Activated naive CD8-positive, alpha-beta T cell treated with anti-CD3 and anti-CD28 coated beads, Interleukin-2, amount 50 U/mL, for 16 hours (primary cell): Measurements from ENCODE around the gene EGFLAM.
A peak's percentile ranks its signal among the peaks of the same experiment; 100 is the strongest.
"Not testable (repeated sequence)": the region's sequence is repeated elsewhere in the genome, so short reads cannot be mapped to it uniquely, and the experiment has no call there.

Experiments used
- DNase-seq: peaks from one replicate; pipeline ENCODE4 v3.0.0-alpha.2; 2020; ENCODE audit warnings: low read depth, low spot score

The EGFLAM gene

DNA sequence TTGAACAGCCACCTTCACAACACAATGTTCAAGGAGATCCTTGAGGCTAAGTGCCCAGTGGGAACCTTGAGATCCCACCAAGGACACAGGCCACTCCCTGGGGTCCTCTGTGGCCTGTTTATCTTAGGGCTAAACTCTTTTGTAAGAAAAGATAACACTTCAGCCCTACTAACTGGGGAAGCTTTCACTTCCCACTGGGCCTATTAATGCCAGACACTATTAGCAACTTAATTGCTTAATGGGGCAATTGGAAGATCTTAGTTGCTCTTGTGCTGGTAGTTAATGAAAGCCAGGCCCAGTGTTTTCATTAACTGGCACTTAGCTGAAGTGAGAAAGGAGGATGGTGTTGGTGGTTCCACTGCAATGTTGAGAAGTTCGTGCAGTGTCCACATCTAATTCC is 117.1 kb downstream of the EGFLAM start:
- DNase-seq: no peak

DNA sequence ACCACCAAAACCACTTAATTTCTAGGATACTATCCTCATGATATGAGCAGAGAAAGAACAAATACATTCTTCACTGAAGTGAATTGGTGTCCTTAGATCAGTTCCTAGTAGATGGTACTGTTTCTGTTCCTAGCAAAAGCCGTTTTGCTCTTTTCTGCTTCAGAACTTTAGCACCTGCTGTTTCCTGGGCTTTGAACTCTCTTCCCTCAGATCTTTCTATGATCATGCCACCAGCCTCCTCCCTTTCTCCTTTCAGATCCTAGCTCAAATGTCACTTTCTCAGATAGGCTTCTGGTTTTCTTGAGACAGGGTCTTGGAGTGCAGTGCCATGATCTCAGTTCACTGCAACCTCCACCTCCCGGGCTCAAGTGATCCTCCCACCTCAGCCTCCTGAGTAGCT is 118.0 kb downstream of the EGFLAM start:
- no peak for DNase-seq

GRCh38 chr5:38378579-38378978 is 120.2 kb downstream of the EGFLAM start:
- DNase-seq: no peak

DNA sequence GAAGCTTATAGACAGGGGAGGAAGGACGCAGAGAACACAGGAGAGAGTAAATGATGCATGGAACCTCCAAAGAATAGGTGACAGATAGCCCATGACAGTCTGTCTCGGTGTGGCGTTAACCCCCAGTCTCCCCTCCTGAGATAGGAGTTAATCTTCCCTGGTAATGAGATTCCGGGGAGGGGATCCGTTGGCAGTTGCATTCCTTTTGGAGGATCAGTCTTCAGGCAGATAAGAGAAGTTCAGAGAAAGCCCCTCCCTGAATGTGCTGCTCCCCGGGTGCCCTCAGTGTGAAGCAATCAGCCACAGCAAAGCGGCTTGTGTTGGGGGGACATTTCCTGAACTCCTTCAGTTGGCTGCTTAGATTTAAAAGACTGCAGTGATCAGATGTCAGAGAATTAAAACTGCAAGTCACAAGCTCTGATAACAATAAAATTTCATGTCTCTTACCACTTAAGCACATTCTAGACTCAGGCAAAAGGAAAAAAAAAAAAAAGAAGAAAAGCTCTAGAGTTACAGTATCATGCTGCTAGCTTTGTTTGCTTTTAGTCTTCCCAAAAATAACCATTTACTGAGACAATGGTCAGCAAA is 121.1 kb downstream of the EGFLAM start:
- DNase-seq: no peak

- DNase-seq: no peak
Observed at GRCh38 chr5:38380537-38380936, 122.2 kb downstream of the EGFLAM start.

- no peak for DNase-seq
Observed at GRCh38 chr5:38381361-38381760, 123.0 kb downstream of the EGFLAM start.

GRCh38 chr5:38382898-38383297 is 124.5 kb downstream of the EGFLAM start:
- peak; percentile 11 for DNase-seq

GRCh38 chr5:38383701-38384100 is 125.3 kb downstream of the EGFLAM start:
- DNase-seq: no peak

GRCh38 chr5:38384396-38384795 is 126.0 kb downstream of the EGFLAM start:
- DNase-seq: no peak

DNA sequence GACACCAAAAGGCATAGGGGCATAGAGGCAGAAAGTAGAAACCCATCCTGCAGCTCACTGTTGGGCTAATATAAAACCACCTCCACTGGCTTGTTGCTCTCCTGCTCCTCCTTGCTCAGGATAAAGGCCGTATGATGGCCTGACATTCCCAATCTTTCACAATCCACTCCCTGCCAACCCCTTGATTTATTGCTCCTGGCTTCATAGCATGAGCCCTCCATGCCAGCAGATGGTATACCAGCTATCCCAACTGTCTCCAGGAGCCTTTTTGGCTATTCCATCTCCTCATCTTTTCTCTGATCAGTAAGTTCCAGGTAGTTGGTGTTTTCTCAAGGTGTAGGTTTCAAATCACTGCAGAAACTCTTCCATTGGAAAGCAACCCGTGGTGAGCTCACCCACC is 128.8 kb downstream of the EGFLAM start:
- DNase-seq: no peak

DNA sequence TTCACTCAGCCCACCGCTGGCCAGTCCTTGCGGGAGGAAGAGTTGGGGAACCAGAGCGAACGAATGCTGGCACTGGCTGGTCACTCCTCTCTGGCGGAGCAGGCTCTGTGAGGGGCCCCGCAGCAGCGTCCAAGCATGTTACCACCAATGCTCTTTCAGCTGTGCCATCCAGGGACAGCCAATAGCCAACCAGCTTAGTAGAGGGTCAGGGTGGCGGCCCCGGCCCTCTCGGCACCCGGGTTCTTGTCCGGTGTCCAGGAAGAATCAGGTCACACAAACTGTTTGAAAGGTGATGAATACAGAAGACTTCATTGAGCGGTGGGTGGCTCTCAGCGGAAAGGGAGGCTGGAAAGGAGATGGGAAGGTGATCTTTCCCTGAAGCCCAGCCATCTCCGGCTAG is 135.3 kb downstream of the EGFLAM start:
- no peak for DNase-seq

GRCh38 chr5:38396766-38397165 is 138.4 kb downstream of the EGFLAM start:
- DNase-seq: no peak

DNA sequence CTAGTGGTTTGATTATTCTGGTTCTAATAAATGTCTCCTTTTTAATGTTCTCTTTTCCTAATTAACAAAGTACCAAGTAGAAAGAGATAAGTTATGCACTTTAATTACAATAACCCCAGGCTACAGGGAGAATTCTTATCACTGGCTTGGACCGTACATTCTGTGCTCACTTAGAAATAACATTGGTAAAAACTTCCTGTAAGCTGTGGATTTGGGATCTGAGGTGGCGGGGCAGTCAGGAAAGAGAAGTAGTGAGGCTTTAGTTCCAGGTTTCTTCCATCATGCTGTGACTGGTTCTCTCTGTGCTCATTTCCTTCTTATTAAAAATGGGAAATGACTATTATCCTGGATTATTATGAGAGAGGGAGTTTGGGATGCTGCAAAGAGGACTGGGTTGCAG is 142.0 kb downstream of the EGFLAM start:
- no peak for DNase-seq

DNA sequence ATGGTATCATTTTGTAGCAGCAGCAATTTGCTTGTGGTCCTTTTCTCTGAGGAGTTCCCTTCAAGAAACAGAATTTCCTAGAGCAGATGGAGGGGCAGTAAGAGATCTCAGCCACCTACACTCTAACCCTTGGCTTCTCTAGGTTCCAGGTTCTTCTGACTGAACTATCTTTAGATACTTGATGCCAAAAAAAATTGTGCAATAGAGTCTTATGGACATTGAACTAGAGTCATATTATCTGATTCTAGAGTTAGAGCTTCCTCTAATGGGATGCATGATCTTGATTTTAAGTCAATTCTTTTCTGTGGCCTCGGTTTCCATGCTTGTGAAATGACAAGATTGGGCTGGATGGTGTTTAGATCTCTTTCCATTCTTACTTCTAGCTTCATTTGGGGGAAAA is 142.8 kb downstream of the EGFLAM start:
- no peak for DNase-seq

- no peak for DNase-seq
Observed at GRCh38 chr5:38403406-38403805, 145.0 kb downstream of the EGFLAM start.

DNA sequence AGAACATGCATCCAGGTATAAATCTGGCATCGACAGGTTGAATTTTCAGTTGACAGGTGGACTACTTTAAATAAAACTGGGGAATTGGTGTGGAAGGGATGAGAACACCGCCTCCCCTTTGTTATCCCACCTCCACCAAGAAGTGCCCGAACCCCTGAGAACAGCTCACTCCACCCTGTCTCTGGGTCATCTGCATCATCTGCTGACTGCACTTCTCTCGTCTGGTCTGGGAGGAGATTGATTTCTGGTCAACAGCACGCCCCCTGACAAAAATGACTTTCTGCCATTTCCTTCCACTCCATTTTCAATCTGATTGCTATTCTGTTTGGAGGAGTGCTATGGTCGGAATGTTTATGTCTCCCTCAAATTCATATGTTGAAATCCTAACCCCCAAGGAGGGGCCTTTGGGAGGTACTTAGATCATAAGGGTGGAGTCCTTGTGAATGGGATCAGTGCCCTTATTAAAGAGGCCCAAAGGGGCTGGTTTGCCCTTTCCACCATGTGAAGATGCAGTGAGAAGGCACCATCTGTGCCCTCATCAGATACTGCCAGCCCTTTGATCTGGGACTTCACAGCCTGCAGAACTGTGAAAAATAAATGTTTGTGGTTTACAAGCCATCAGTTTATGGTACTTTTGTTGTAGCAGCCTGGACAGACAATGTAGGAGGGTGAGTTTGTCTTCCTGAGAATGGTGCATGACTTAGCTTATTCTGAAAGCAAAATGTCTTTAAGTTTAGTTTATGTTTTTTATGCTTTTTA is 145.7 kb downstream of the EGFLAM start:
- DNase-seq: no peak

DNA sequence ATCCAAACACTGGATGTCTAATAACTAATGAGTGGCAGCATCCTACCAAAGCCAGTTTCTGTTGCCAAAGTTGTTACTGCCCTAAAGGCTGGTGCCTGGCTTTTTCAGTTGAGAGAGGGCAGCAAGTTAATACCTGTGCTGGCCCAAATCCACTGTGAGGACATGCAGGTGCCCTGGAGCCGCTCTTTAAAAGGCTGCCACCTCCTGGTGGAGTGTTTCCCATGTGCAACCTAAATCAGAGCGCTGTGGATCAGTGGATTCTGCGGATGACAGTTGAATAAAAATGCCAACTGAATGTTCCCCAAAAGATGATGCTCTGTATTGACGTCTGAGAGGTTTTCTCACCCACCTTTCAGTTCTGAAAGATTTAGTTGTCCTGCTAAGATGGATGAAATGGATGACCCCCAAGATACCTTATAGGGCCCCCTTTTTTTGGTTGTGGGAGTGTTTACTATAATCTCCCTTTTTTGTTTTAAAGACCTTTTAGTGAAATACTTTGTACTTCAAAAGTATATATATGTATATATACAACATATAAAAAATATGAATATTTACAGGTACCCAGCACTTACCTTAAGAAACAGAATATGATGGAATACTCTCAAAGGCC is 146.4 kb downstream of the EGFLAM start:
- DNase-seq: no peak

GRCh38 chr5:38408446-38409198 is 150.3 kb downstream of the EGFLAM start:
- no peak for DNase-seq

DNA sequence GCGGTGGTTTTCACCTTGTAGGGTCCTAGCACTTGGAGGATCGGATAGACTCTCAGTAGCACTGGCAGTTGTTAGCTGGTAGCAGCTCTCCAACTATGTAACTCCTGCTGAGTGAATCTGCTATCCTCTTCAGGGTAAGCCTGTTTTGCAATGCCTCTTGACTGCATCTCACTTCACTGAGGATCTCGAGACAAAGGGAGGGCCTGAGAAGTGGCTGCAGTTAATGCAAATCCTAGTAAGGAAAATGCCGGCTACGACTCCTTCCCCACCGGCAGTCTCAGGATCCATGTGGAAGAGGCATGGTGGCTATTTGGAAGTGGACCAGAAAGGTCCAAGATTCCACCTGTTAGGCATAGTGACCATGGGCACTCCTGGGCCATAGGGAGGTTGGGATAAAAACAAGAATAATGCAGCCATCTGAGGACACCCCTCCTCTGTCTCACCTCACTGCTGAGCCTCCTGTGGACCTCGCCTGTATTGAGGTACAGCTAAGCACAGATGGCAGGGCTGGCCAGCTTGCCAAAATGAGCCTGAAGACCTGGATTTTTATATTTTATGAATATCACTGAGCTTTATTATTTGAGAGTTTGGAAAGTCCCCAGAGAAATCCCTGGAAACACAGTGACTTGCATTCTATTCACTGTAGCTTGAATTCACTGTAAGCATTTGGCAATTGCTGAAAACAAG is 152.1 kb downstream of the EGFLAM start:
- no peak for DNase-seq

GRCh38 chr5:38413696-38414095 is 155.3 kb downstream of the EGFLAM start:
- DNase-seq: no peak

- DNase-seq: no peak
Observed at GRCh38 chr5:38414348-38414747, 156.0 kb downstream of the EGFLAM start.

DNA sequence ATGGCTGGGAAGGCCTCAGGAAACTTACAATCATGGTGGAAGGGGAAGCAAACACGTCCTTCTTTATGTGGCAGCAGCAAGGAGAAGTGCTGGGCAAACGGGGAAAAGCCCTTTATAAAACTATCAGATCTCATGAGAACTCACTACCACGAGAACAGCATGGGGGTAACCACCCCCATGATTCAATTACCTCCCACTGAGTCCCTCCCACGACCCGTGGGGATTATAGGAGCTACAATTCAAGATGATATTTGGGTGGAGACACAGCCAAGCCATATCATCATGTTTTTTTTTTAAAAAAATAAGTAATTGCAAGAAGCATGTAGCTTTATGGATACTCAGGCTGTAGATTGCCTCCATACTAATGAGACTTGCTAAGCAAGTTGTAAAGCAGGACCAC is 157.4 kb downstream of the EGFLAM start:
- not testable (repeated sequence) for DNase-seq
